ENCODE data around the gene SMIM45.
A peak's percentile ranks its signal among the peaks of the same experiment; 100 is the strongest.

Gene SMIM45

GRCh38 chr22:41925783-41926460, 26.0 kb upstream of the SMIM45 start:
- Histone ChIP-seq H3K36me3 (ENCODE audit: control insufficient read depth in 2 of 2, extremely low read depth in 1 of 2, insufficient read depth in 1 of 2, low read length in 1 of 2) (no peaks in the 10 kb centered on the region), H3K4me1 (ENCODE audit: control insufficient read depth in 1 of 2, extremely low read depth in 1 of 2, insufficient read depth in 2 of 2, low read length in 2 of 2) (peaks cover 0 to 34% of the 10 kb centered on the region in 2 experiments), H3K4me3 (ENCODE audit: control insufficient read depth in 1 of 2, extremely low read depth in 1 of 2, low read length in 1 of 2) (peak overlapping the region; percentile 32 to 37), H3K9me3 (no peaks in the 10 kb centered on the region), H3K27ac (ENCODE audit: low read length) (no peak overlapping the region), H3K27me3 (replicated peaks in 1 of 2; ENCODE audit: control insufficient read depth in 2 of 2, extremely low read depth in 1 of 2, insufficient read depth in 2 of 2, low read length in 1 of 2) (peaks cover 0 to 19% of the 10 kb centered on the region in 2 experiments)
- WGBS (ENCODE audit: insufficient coverage): 6% methylated on average over 29 of the region's 48 CpGs
- DNase-seq (peak; percentile 39 to 86 (median 69)), ATAC-seq (replicated peaks in 1 of 4) (peak; percentile 81 to 87 (median 86))
- Mint-ChIP-seq H3K27ac (peak overlapping the region; percentile 39 to 69), H3K9me3 (no peaks in the 10 kb centered on the region), H3K4me3 (peak overlapping the region; percentile 78 to 79 (median 79)), H3K36me3 (no peaks in the 10 kb centered on the region), H3K4me1 (peaks cover 16 to 24% (median 21%) of the 10 kb centered on the region in 3 donors), H3K27me3 (no peaks in the 10 kb centered on the region)
- ChIA-PET CTCF (interaction anchor here (0.5 to 4.5 kb wide), 13 partner anchors 14 to 975 kb away, joined by 3 to 48 read pairs (median 4); partner anchors contain the start of genes SNU13 (in 1 of the 2) and SREBF2 (in 1 of the 2)), POLR2A (interaction anchor here in 1 of 2 donors (0.8 to 1.0 kb wide), 3 partner anchors 14 to 125 kb away, joined by 5 to 9 read pairs (median 5); partner anchors contain the start of gene CCDC134)

GRCh38 chr22:41927813-41928212, 24.1 kb upstream of the SMIM45 start:
- 87% methylated on average over 5 of the region's 6 CpGs for WGBS (ENCODE audit: insufficient coverage)
- Histone ChIP-seq H3K4me1 (ENCODE audit: control insufficient read depth in 1 of 2, extremely low read depth in 1 of 2, insufficient read depth in 2 of 2, low read length in 2 of 2) (peaks cover 0 to 34% of the 10 kb centered on the region in 2 experiments), H3K27ac (ENCODE audit: low read length) (no peak overlapping the region), H3K4me3 (ENCODE audit: control insufficient read depth in 1 of 2, extremely low read depth in 1 of 2, low read length in 1 of 2) (no peak overlapping the region), H3K27me3 (replicated peaks in 1 of 2; ENCODE audit: control insufficient read depth in 2 of 2, extremely low read depth in 1 of 2, insufficient read depth in 2 of 2, low read length in 1 of 2) (peaks cover 0 to 19% of the 10 kb centered on the region in 2 experiments), H3K9me3 (no peaks in the 10 kb centered on the region), H3K36me3 (ENCODE audit: control insufficient read depth in 2 of 2, extremely low read depth in 1 of 2, insufficient read depth in 1 of 2, low read length in 1 of 2) (no peaks in the 10 kb centered on the region)
- Mint-ChIP-seq H3K27me3 (no peaks in the 10 kb centered on the region), H3K9me3 (no peaks in the 10 kb centered on the region), H3K4me1 (peaks cover 16 to 29% (median 21%) of the 10 kb centered on the region in 3 donors), H3K36me3 (no peaks in the 10 kb centered on the region), H3K27ac (peak overlapping the region in 1 of 2 donors; percentile 71), H3K4me3 (peak overlapping the region in 2 of 3 donors; percentile 74 to 76)
- ChIA-PET POLR2A (no interaction called here), CTCF (interaction anchor here in 1 of 2 donors (4.5 kb wide), 1 partner anchor 12 kb away, joined by 48 read pairs; no protein-coding TSS in a partner anchor)
- ATAC-seq (replicated peaks in 1 of 4): no peak
- no peak for DNase-seq

GRCh38 chr22:41928593-41929417, 23.1 kb upstream of the SMIM45 start:
- Mint-ChIP-seq H3K9me3 (no peaks in the 10 kb centered on the region), H3K36me3 (no peaks in the 10 kb centered on the region)

DNA sequence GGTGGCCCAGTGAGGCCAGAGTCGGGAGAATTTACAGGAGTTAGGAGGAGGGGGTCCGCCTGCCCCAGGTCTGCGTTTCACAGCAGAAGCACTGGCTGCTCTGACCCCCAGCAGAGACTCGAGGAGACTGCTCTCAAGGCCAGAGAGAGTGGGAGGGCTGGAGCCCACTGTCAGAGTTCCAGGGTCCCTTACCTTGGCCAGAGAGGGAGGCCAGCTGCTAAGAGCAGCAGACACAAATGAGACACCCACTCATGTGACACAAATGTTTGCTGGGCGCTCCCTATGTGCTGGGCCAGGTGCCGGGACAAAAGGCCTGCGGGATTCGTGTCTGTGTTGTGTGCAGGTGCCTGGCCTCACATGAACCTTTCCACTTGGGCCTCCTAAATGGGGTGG, 22.5 kb upstream of the SMIM45 start:
- H3K36me3 Mint-ChIP-seq: no peaks in the 10 kb centered on the region
- Histone ChIP-seq H3K27me3 (replicated peaks in 1 of 2; ENCODE audit: control insufficient read depth in 2 of 2, extremely low read depth in 1 of 2, insufficient read depth in 2 of 2, low read length in 1 of 2) (peaks cover 0 to 17% of the 10 kb centered on the region in 2 experiments), H3K4me3 (ENCODE audit: control insufficient read depth in 1 of 2, extremely low read depth in 1 of 2, low read length in 1 of 2) (no peak overlapping the region), H3K4me1 (ENCODE audit: control insufficient read depth in 1 of 2, extremely low read depth in 1 of 2, insufficient read depth in 2 of 2, low read length in 2 of 2) (peaks cover 0 to 37% of the 10 kb centered on the region in 2 experiments), H3K36me3 (ENCODE audit: control insufficient read depth in 2 of 2, extremely low read depth in 1 of 2, insufficient read depth in 1 of 2, low read length in 1 of 2) (no peaks in the 10 kb centered on the region), H3K9me3 (no peaks in the 10 kb centered on the region), H3K27ac (ENCODE audit: low read length) (no peak overlapping the region)
- 93% methylated on average over 8 of the region's 8 CpGs for WGBS (ENCODE audit: insufficient coverage)
- DNase-seq (no peak), ATAC-seq (replicated peaks in 1 of 4) (no peak)
- H3K4me3 Mint-ChIP-seq: peak overlapping the region in 1 of 3 donors; percentile 6
- ChIA-PET CTCF (interaction anchor here in 1 of 2 donors (4.5 kb wide), 1 partner anchor 11 kb away, joined by 48 read pairs; no protein-coding TSS in a partner anchor), POLR2A (no interaction called here)
- H3K27ac Mint-ChIP-seq: no peak overlapping the region
- H3K9me3 Mint-ChIP-seq: no peaks in the 10 kb centered on the region
- H3K27me3 Mint-ChIP-seq: no peaks in the 10 kb centered on the region
- H3K4me1 Mint-ChIP-seq: peaks cover 17 to 30% (median 21%) of the 10 kb centered on the region in 3 donors

More at GRCh38 chr22:41928593-41929417, 23.1 kb upstream of the SMIM45 start:
- no peak for DNase-seq
- H3K4me1 ChIP-seq (ENCODE audit: control insufficient read depth in 1 of 2, extremely low read depth in 1 of 2, insufficient read depth in 2 of 2, low read length in 2 of 2): peaks cover 0 to 37% of the 10 kb centered on the region in 2 experiments
- Mint-ChIP-seq H3K27ac (no peak overlapping the region), H3K4me1 (peaks cover 17 to 30% (median 21%) of the 10 kb centered on the region in 3 donors), H3K27me3 (no peaks in the 10 kb centered on the region), H3K4me3 (peak overlapping the region in 2 of 3 donors; percentile 6 to 16)
- ChIA-PET CTCF (interaction anchor here (0.6 to 4.5 kb wide), 3 partner anchors 11 to 156 kb away, joined by 3 to 48 read pairs (median 7); no protein-coding TSS in a partner anchor), POLR2A (no interaction called here)
- H3K27ac ChIP-seq (ENCODE audit: low read length): no peak overlapping the region
- H3K9me3 ChIP-seq: no peaks in the 10 kb centered on the region
- H3K36me3 ChIP-seq (ENCODE audit: control insufficient read depth in 2 of 2, extremely low read depth in 1 of 2, insufficient read depth in 1 of 2, low read length in 1 of 2): no peaks in the 10 kb centered on the region
- no peak overlapping the region for H3K4me3 ChIP-seq (ENCODE audit: control insufficient read depth in 1 of 2, extremely low read depth in 1 of 2, low read length in 1 of 2)
- ATAC-seq (replicated peaks in 1 of 4): no peak
- H3K27me3 ChIP-seq (replicated peaks in 1 of 2; ENCODE audit: control insufficient read depth in 2 of 2, extremely low read depth in 1 of 2, insufficient read depth in 2 of 2, low read length in 1 of 2): peaks cover 0 to 17% of the 10 kb centered on the region in 2 experiments
- 67% methylated on average over 10 of the region's 14 CpGs for WGBS (ENCODE audit: insufficient coverage)

- WGBS (ENCODE audit: insufficient coverage): 87% methylated on average over 8 of the region's 10 CpGs
- Mint-ChIP-seq H3K27me3 (no peaks in the 10 kb centered on the region), H3K27ac (peak overlapping the region; percentile 6 to 49), H3K36me3 (no peaks in the 10 kb centered on the region), H3K4me1 (peaks cover 12 to 33% (median 12%) of the 10 kb centered on the region in 3 donors), H3K4me3 (no peak overlapping the region), H3K9me3 (no peaks in the 10 kb centered on the region)
- ChIA-PET POLR2A (no interaction called here), CTCF (no interaction called here)
- peaks cover 0 to 25% of the 10 kb centered on the region in 2 experiments for H3K4me1 ChIP-seq (ENCODE audit: control insufficient read depth in 1 of 2, extremely low read depth in 1 of 2, insufficient read depth in 2 of 2, low read length in 2 of 2)
- no peaks in the 10 kb centered on the region for H3K9me3 ChIP-seq
- H3K4me3 ChIP-seq (ENCODE audit: control insufficient read depth in 1 of 2, extremely low read depth in 1 of 2, low read length in 1 of 2): no peak overlapping the region
- H3K27me3 ChIP-seq (replicated peaks in 1 of 2; ENCODE audit: control insufficient read depth in 2 of 2, extremely low read depth in 1 of 2, insufficient read depth in 2 of 2, low read length in 1 of 2): peaks cover 0 to 5% of the 10 kb centered on the region in 2 experiments
- no peak overlapping the region for H3K27ac ChIP-seq (ENCODE audit: low read length)
- ATAC-seq (replicated peaks in 1 of 4) (no peak), DNase-seq (no peak)
- no peaks in the 10 kb centered on the region for H3K36me3 ChIP-seq (ENCODE audit: control insufficient read depth in 2 of 2, extremely low read depth in 1 of 2, insufficient read depth in 1 of 2, low read length in 1 of 2)
These were observed 20.2 kb upstream of the SMIM45 start for GRCh38 chr22:41931701-41932269.

GRCh38 chr22:41932353-41932752, 19.6 kb upstream of the SMIM45 start:
- Mint-ChIP-seq H3K4me3 (no peak overlapping the region), H3K27me3 (no peaks in the 10 kb centered on the region), H3K4me1 (peaks cover 10 to 38% (median 11%) of the 10 kb centered on the region in 3 donors), H3K9me3 (no peaks in the 10 kb centered on the region), H3K36me3 (no peaks in the 10 kb centered on the region), H3K27ac (peak overlapping the region in 1 of 2 donors; percentile 6)
- no peak overlapping the region for H3K4me3 ChIP-seq (ENCODE audit: control insufficient read depth in 1 of 2, extremely low read depth in 1 of 2, low read length in 1 of 2)
- WGBS (ENCODE audit: insufficient coverage): 94% methylated on average over 11 of the region's 12 CpGs
- H3K9me3 ChIP-seq: no peaks in the 10 kb centered on the region
- DNase-seq: no peak
- peaks cover 0 to 22% of the 10 kb centered on the region in 2 experiments for H3K4me1 ChIP-seq (ENCODE audit: control insufficient read depth in 1 of 2, extremely low read depth in 1 of 2, insufficient read depth in 2 of 2, low read length in 2 of 2)
- ATAC-seq (replicated peaks in 1 of 4): no peak
- H3K27ac ChIP-seq (ENCODE audit: low read length): no peak overlapping the region
- no peaks in the 10 kb centered on the region for H3K27me3 ChIP-seq (replicated peaks in 1 of 2; ENCODE audit: control insufficient read depth in 2 of 2, extremely low read depth in 1 of 2, insufficient read depth in 2 of 2, low read length in 1 of 2)
- POLR2A ChIA-PET: no interaction called here
- CTCF ChIA-PET: no interaction called here
- no peaks in the 10 kb centered on the region for H3K36me3 ChIP-seq (ENCODE audit: control insufficient read depth in 2 of 2, extremely low read depth in 1 of 2, insufficient read depth in 1 of 2, low read length in 1 of 2)

All from T-cell (primary cell).